GM10248 (cell line): Measurements from ENCODE around the gene OTOA.
"Not testable (repeated sequence)": the region's sequence is repeated elsewhere in the genome, so short reads cannot be mapped to it uniquely, and the experiment has no call there.

Experiments
- CTCF ChIA-PET: fragments of 300-600 bp; sonication (Branson Sonifier 250); formaldehyde crosslinking; extraction: SDS; loops from one replicate; lab custom pipeline; 2021; ENCODE audit warnings: antibody characterized with exemption; lab: Yijun Ruan, JAX
- POLR2A ChIA-PET: fragments of 350-650 bp; sonication (Branson Sonifier 250); formaldehyde crosslinking; extraction: SDS; loops from one replicate; lab custom pipeline; 2020; ENCODE audit warnings: antibody characterized with exemption; lab: Yijun Ruan, JAX
- DNase-seq: peaks from one replicate; pipeline ENCODE4 v3.0.0; 2012; ENCODE audit errors: extremely low spot score
- CTCF ChIP-seq: IDR thresholded peaks from 2 replicates; pipeline ENCODE4 v1.5.1; 2012; ENCODE audit warnings: mild to moderate bottlenecking, low read depth; ENCODE audit errors: extremely low read depth, missing control alignments, control extremely low read depth

OTOA gene

GRCh38 chr16:21673469-21673868 lies 9.7 kb downstream of the OTOA start:
- ChIA-PET CTCF (no interaction called here), POLR2A (no interaction called here)
- no peak for TF ChIP-seq CTCF
- no peak for DNase-seq

GRCh38 chr16:21674456-21674855 lies 10.7 kb downstream of the OTOA start:
- POLR2A ChIA-PET, DNase-seq, CTCF ChIA-PET: not testable (repeated sequence)

- POLR2A ChIA-PET, DNase-seq: not testable (repeated sequence)
- CTCF ChIA-PET = interaction anchor here (1.5 to 2.4 kb wide), 3 partner anchors 11 to 27 kb away, joined by 4 to 7 read pairs (median 7); no protein-coding TSS in a partner anchor
These were observed 16.9 kb downstream of the OTOA start for GRCh38 chr16:21680714-21681113.

GRCh38 chr16:21683184-21683583 lies 19.4 kb downstream of the OTOA start:
- no peak for DNase-seq
- ChIA-PET CTCF (interaction anchor here (0.8 to 1.9 kb wide), 6 partner anchors 8 to 26 kb away, joined by 3 to 8 read pairs (median 4); no protein-coding TSS in a partner anchor), POLR2A (no interaction called here)
- TF ChIP-seq CTCF = no peak

- ChIA-PET POLR2A (no interaction called here), CTCF (interaction anchor here (1.1 to 1.9 kb wide), 5 partner anchors 9 to 17 kb away, joined by 3 to 8 read pairs (median 4); no protein-coding TSS in a partner anchor)
- peak; percentile 39 for TF ChIP-seq CTCF
These were observed 20.4 kb downstream of the OTOA start for GRCh38 chr16:21684199-21684598.

GRCh38 chr16:21685034-21685455 lies 21.3 kb downstream of the OTOA start:
- ChIA-PET CTCF (interaction anchor here (1.6 to 1.9 kb wide), 2 partner anchors 9 to 14 kb away, joined by 4 to 5 read pairs; no protein-coding TSS in a partner anchor), POLR2A (no interaction called here)
- no peak for TF ChIP-seq CTCF
- DNase-seq = no peak

More at GRCh38 chr16:21684199-21684598, 20.4 kb downstream of the OTOA start:
- peak; percentile 28 for DNase-seq

- CTCF ChIA-PET = no interaction called here
- no peak for DNase-seq
- TF ChIP-seq CTCF = no peak
- POLR2A ChIA-PET = no interaction called here
These were observed 25.3 kb downstream of the OTOA start for GRCh38 chr16:21689107-21689506.

- POLR2A ChIA-PET = not testable (repeated sequence)
These were observed 27.2 kb downstream of the OTOA start for GRCh38 chr16:21690967-21691366.

More at GRCh38 chr16:21690967-21691366, 27.2 kb downstream of the OTOA start:
- CTCF ChIA-PET = interaction anchor here (1.0 kb wide), 1 partner anchor 8 kb away, joined by 3 read pairs; no protein-coding TSS in a partner anchor
- not testable (repeated sequence) for DNase-seq
